GM10248 (cell line): ENCODE data around the gene SCUBE1.

Experiments used
- CTCF ChIA-PET: fragments of 300-600 bp; sonication (Branson Sonifier 250); formaldehyde crosslinking; extraction: SDS; loops from one replicate; lab custom pipeline; 2021; ENCODE audit warnings: antibody characterized with exemption; lab: Yijun Ruan, JAX
- POLR2A ChIA-PET: fragments of 350-650 bp; sonication (Branson Sonifier 250); formaldehyde crosslinking; extraction: SDS; loops from one replicate; lab custom pipeline; 2020; ENCODE audit warnings: antibody characterized with exemption; lab: Yijun Ruan, JAX
- DNase-seq: peaks from one replicate; pipeline ENCODE4 v3.0.0; 2012; ENCODE audit errors: extremely low spot score
- TF ChIP-seq, protein P1 (sequence below): IDR thresholded peaks from 2 replicates; pipeline ENCODE4 v1.5.1; 2012; ENCODE audit warnings: mild to moderate bottlenecking, low read depth; ENCODE audit errors: extremely low read depth, missing control alignments, control extremely low read depth

Gene SCUBE1

DNA sequence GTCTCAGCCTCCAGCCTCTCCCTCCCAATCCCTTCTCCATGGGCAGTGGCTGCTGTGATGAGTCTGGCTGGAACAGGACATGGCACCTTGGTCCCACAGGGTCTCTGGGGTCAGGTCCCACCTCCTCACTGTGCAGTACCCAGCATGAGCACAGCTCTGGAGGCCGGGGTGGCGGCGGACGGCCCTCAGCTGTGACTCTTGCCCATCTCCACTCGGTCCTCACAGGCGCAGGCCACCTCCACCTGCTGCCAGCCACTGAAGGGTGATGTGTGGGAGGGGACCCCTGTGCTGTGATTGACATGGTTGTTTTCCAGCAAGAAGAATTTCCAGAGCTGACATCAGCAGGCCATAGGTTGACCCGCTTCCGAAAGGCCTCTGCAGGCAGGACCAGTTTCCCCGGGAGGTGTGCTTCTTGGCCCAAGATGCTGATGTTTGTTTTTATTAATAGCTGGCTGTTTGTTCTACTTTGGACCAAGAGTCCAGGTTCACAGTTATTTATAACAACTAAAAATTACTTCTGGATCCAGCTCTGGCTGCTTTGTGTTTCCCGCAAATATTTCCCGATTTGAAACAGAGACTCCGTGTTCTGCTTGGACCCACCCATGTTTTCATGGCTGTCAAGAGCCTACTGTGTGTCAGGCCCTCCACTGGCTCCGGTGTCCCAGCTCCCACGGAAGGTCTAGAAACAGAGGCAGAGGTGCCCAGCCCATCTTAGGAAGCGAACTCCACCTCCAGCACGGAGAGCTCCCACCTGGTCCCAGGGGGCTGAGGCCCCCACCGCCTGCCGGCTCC lies 45.7 kb downstream of the SCUBE1 start:
- ChIA-PET POLR2A (no interaction called here), CTCF (interaction anchor here (0.9 to 1.3 kb wide), 5 partner anchors 11 to 49 kb away, joined by 3 to 5 read pairs (median 4); no protein-coding TSS in a partner anchor)
- DNase-seq = no peak
- TF ChIP-seq, protein P1, sequence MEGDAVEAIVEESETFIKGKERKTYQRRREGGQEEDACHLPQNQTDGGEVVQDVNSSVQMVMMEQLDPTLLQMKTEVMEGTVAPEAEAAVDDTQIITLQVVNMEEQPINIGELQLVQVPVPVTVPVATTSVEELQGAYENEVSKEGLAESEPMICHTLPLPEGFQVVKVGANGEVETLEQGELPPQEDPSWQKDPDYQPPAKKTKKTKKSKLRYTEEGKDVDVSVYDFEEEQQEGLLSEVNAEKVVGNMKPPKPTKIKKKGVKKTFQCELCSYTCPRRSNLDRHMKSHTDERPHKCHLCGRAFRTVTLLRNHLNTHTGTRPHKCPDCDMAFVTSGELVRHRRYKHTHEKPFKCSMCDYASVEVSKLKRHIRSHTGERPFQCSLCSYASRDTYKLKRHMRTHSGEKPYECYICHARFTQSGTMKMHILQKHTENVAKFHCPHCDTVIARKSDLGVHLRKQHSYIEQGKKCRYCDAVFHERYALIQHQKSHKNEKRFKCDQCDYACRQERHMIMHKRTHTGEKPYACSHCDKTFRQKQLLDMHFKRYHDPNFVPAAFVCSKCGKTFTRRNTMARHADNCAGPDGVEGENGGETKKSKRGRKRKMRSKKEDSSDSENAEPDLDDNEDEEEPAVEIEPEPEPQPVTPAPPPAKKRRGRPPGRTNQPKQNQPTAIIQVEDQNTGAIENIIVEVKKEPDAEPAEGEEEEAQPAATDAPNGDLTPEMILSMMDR = no peak

DNA sequence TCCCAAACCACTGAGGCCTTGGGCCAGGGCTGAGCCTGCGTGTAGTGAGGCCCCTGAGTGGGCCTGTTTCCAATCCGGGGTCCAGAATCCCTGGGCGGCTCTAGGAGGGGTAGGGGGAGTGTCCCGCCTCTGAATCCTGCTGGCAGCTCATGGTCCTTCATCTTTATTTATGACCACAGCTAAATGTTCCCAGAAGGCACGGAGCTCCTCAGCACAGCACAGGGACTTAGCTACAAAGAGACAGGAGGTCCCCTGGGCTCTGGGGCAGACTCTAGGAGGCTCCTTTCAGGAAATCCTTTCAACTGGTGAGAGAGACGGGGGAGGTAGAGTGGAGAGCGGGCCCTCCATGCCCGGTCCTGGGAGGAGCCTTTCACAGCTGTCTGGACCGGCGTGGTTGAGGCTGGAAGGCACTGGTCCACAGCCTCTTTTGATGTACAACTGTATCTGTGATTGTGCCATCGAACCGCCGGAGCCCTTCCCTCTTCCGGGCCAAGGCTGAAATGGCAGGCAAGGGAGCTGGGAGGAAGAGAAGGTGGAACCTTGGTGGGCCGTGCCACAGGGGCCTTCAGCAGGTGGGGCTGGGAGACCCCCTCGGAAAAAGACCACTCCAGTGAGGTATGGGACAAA lies 46.8 kb downstream of the SCUBE1 start:
- DNase-seq = no peak
- ChIA-PET CTCF (interaction anchor here (1.5 kb wide), 1 partner anchor 50 kb away, joined by 4 read pairs; no protein-coding TSS in a partner anchor), POLR2A (no interaction called here)
- TF ChIP-seq, protein P1 = no peak

DNA sequence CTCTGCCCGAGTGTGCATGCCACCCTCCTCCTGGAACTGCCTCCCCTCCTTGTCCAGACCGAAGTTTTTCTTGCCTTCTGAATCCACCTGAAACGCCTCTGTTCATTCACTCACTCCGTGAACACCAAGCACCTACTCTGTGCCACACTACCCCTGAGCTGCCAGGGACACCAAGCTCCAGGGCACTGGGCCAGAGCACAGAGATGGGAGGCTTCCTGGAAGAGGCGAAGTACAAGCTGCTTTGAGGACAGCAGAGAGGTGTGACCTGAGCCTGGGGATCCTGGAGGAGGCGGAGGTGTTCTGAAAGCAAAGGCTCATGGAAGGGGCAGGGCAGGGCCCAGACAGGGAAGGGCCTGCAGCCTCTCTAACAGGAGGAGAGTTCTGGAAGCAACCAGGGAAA lies 47.5 kb downstream of the SCUBE1 start:
- ChIA-PET CTCF (interaction anchor here (1.5 kb wide), 1 partner anchor 51 kb away, joined by 4 read pairs; no protein-coding TSS in a partner anchor), POLR2A (no interaction called here)
- DNase-seq = no peak
- TF ChIP-seq, protein P1 = no peak

DNA sequence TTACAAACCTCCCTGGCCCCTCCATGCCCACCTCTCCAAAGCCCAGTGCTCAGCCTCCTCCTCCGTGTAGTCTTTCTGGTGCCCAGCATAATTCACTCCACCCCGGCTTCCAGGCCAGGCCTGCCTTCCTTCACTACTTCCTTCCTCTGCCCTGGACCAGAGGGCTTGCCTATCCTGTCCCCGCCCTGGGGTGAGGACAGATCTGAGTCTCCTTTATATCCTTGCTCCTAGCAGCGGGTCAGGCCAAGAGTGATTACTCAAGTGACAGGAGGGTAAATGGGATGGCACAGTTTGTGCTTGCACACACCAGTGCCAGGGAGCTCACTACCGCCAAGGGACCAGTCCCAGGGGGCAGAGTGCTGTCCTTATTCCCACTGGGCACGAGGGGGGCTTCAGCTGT lies 48.0 kb downstream of the SCUBE1 start:
- CTCF ChIA-PET = interaction anchor here (0.6 to 1.5 kb wide), 2 partner anchors 25 to 51 kb away, joined by 3 to 4 read pairs; no protein-coding TSS in a partner anchor
- POLR2A ChIA-PET = no interaction called here
- TF ChIP-seq, protein P1 = no peak
- no peak for DNase-seq

DNA sequence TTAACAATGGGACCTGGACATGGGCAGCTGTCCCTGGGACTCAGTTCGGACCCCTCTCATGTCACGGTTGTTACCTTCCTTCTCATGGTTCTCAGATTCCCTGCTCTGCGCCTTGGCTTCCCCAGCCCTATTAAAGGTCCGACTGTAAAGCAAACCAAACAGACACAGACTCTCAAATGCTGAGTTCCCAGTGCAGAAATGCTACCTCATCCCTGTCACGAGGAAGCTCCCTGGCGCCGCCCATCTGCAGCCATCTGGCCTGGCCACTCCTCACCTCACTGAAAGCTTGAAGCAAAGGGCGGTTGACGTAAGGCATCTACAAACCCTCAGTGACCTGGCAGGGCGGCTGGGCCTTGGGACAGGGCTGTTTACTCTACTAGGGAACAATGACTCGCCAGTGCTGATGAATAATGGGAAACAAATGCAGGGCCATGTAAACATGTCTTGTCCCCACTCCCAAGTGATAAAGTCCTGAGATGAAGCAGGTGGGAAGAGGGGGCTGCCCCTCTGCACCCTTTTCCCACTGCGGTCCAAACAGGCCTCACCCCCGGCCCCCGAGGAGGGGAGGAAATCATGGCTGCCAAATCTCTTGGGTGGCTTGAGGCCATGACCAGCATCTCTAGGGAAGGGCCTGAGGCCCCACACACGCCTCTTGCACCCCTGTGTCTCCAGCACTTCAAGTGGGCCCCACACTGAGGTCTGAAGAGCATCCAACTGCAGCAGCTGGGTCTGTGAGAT lies 49.3 kb downstream of the SCUBE1 start:
- ChIA-PET CTCF (interaction anchor here (2.1 kb wide), 1 partner anchor 20 kb away, joined by 6 read pairs; no protein-coding TSS in a partner anchor), POLR2A (no interaction called here)
- no peak for DNase-seq
- TF ChIP-seq, protein P1 = no peak

DNA sequence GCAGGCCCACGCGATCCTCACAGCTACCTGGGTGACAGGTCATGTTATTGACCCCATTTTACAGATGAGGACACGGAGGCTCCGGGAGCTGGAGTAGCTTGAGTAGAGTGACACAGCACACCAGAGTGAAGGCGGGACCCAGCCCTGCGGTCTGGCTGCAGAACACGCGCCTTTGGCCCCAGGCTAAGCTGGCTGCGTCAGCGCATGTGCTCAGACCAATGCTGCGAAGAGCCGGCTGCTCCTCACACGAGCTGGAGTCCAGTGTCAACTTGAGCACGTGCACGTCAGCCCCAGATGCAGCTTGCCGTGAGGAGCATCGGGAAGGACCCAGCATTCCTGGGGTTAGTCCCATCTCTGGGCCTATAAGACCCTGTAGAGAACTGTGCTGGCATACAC lies 49.9 kb downstream of the SCUBE1 start:
- CTCF ChIA-PET = interaction anchor here (1.0 to 2.1 kb wide), 2 partner anchors 20 to 62 kb away, joined by 3 to 6 read pairs; no protein-coding TSS in a partner anchor
- POLR2A ChIA-PET = no interaction called here

More for the DNA sequence above, 49.9 kb downstream of the SCUBE1 start:
- TF ChIP-seq, protein P1 = no peak
- no peak for DNase-seq
